ENCODE data around the gene ACKR3. TPM values are rescaled to one million over a fixed set of nuclear protein-coding genes. Genes with fewer than 3 reads are reported as not detected.

Gene ACKR3
- polyA plus RNA-seq, 2 of the 4 experiments (the other 2 are of a cell fraction) = 21.3 to 33.2 TPM

DNA sequence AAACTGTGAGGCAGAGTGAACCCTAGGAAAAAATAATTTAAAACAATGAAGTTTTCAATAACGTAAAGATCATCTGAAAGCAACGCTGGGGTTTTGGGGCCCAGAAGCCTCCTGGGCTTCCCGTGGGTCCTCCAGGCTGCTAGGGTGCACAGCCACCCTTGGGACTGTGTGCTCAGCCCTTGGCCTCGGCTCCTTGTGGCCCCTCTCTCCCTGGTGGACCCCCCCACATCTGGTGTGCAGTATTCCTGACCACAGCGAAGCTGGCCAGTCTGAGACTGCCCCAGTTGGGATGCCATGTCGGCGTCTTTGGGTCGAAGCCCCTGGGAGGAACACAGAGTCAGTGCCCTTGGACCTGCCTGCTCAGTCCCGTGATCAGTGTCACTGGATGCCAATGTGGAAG lies 53.0 kb downstream of the ACKR3 start:
- DNase-seq (ENCODE audit: low read depth in 1 of 2, low spot score in 1 of 2) (no peak), FAIRE-seq (no peak), ATAC-seq (no peak)
- CTCF ChIA-PET = no interaction called here
- 51% methylated on average over 8 of the region's 9 CpGs for WGBS (ENCODE audit: missing lambda C conversion rate)
- Histone ChIP-seq H3K9me3 (no peaks in the 10 kb centered on the region), H3K4me3 (no peak overlapping the region), H3K27ac (no peak overlapping the region), H3K4me1 (no peaks in the 10 kb centered on the region), H3K4me2 (no peak overlapping the region)
- POLR2A ChIA-PET = no interaction called here
- TF ChIP-seq NPAS2 (CRISPR knock-in tag; IDR thresholded peaks at IDR 0.05; ENCODE audit: borderline replicate concordance) (no peak), KDM5A (IDR thresholded peaks at IDR 0.05) (no peak), JUNB (IDR thresholded peaks at IDR 0.05) (no peak), ZFP36 (IDR thresholded peaks at IDR 0.05; ENCODE audit: borderline replicate concordance, partially characterized antibody) (no peak), CHD2 (IDR thresholded peaks at IDR 0.05; ENCODE audit: low read length, partially characterized antibody) (no peak), HOXB13 (CRISPR knock-in tag; IDR thresholded peaks at IDR 0.05; ENCODE audit: low read depth) (no peak), ZSCAN20 (CRISPR knock-in tag; IDR thresholded peaks at IDR 0.05) (no peak), FOXS1 (CRISPR knock-in tag; IDR thresholded peaks at IDR 0.05) (no peak), ZNF302 (CRISPR knock-in tag; IDR thresholded peaks at IDR 0.05) (no peak), MAZ (IDR thresholded peaks at IDR 0.05; ENCODE audit: borderline replicate concordance, low read depth, low read length) (no peak), HOXB5 (CRISPR knock-in tag; IDR thresholded peaks at IDR 0.05) (no peak), RFX5 (IDR thresholded peaks at IDR 0.05) (no peak), RCOR1 (IDR thresholded peaks at IDR 0.05; ENCODE audit: low read depth, low read length) (no peak), RNF2 (IDR thresholded peaks at IDR 0.05; ENCODE audit: borderline replicate concordance, low read depth) (no peak)
- TF ChIP-seq, protein P1, sequence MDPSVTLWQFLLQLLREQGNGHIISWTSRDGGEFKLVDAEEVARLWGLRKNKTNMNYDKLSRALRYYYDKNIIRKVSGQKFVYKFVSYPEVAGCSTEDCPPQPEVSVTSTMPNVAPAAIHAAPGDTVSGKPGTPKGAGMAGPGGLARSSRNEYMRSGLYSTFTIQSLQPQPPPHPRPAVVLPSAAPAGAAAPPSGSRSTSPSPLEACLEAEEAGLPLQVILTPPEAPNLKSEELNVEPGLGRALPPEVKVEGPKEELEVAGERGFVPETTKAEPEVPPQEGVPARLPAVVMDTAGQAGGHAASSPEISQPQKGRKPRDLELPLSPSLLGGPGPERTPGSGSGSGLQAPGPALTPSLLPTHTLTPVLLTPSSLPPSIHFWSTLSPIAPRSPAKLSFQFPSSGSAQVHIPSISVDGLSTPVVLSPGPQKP (IDR thresholded peaks at IDR 0.05; ENCODE audit: low read depth, low read length) = no peak
- TF ChIP-seq, protein P2, sequence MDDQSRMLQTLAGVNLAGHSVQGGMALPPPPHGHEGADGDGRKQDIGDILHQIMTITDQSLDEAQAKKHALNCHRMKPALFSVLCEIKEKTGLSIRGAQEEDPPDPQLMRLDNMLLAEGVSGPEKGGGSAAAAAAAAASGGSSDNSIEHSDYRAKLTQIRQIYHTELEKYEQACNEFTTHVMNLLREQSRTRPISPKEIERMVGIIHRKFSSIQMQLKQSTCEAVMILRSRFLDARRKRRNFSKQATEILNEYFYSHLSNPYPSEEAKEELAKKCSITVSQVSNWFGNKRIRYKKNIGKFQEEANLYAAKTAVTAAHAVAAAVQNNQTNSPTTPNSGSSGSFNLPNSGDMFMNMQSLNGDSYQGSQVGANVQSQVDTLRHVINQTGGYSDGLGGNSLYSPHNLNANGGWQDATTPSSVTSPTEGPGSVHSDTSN (IDR thresholded peaks at IDR 0.05) = no peak
- TF ChIP-seq, protein P3, sequence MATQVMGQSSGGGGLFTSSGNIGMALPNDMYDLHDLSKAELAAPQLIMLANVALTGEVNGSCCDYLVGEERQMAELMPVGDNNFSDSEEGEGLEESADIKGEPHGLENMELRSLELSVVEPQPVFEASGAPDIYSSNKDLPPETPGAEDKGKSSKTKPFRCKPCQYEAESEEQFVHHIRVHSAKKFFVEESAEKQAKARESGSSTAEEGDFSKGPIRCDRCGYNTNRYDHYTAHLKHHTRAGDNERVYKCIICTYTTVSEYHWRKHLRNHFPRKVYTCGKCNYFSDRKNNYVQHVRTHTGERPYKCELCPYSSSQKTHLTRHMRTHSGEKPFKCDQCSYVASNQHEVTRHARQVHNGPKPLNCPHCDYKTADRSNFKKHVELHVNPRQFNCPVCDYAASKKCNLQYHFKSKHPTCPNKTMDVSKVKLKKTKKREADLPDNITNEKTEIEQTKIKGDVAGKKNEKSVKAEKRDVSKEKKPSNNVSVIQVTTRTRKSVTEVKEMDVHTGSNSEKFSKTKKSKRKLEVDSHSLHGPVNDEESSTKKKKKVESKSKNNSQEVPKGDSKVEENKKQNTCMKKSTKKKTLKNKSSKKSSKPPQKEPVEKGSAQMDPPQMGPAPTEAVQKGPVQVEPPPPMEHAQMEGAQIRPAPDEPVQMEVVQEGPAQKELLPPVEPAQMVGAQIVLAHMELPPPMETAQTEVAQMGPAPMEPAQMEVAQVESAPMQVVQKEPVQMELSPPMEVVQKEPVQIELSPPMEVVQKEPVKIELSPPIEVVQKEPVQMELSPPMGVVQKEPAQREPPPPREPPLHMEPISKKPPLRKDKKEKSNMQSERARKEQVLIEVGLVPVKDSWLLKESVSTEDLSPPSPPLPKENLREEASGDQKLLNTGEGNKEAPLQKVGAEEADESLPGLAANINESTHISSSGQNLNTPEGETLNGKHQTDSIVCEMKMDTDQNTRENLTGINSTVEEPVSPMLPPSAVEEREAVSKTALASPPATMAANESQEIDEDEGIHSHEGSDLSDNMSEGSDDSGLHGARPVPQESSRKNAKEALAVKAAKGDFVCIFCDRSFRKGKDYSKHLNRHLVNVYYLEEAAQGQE (IDR thresholded peaks at IDR 0.05) = no peak
- TF ChIP-seq, protein P4, sequence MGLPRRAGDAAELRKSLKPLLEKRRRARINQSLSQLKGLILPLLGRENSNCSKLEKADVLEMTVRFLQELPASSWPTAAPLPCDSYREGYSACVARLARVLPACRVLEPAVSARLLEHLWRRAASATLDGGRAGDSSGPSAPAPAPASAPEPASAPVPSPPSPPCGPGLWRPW (IDR thresholded peaks at IDR 0.05) = no peak

DNA sequence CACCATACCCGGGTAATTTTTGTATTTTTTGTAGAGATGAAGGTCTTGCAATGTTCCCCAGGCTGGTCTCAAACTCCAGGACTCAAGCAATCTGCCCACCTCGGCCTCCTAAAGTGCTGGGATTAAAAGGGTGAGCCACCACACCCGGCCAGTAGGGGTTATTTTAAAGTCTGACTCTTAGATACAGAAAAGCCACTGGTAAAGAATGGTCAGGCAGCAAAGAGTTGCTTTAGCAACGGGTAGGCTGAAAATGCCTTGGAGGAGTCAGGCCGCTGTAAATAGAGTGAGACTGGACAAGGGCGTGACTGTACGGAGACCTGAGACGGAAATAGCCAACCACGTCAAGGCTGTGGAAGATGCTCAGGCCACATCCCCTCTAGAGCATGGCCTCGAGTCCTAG lies 54.2 kb downstream of the ACKR3 start:
- DNase-seq (ENCODE audit: low read depth in 1 of 2, low spot score in 1 of 2) (no peak), FAIRE-seq (no peak), ATAC-seq (peak in 1 of 2 experiments; percentile 33; a peak in 2 of 6 replicates)
- no peak overlapping the region for H3K4me2 ChIP-seq
- H3K4me1 ChIP-seq = no peaks in the 10 kb centered on the region
- no peak for TF ChIP-seq EHMT2 (IDR thresholded peaks at IDR 0.05; ENCODE audit: low read depth)
- no peak for TF ChIP-seq FOSL2 (IDR thresholded peaks at IDR 0.05)
- TF ChIP-seq FOSL2 (CRISPR knock-in tag; IDR thresholded peaks at IDR 0.05) = no peak
- no peak for TF ChIP-seq ZNF302 (CRISPR knock-in tag; IDR thresholded peaks at IDR 0.05)
- TF ChIP-seq, protein P5, sequence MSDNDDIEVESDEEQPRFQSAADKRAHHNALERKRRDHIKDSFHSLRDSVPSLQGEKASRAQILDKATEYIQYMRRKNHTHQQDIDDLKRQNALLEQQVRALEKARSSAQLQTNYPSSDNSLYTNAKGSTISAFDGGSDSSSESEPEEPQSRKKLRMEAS (IDR thresholded peaks at IDR 0.05) = no peak
- TF ChIP-seq POLR2A (IDR thresholded peaks at IDR 0.05; ENCODE audit: low read length) = no peak
- TF ChIP-seq NPAS2 (CRISPR knock-in tag; IDR thresholded peaks at IDR 0.05; ENCODE audit: borderline replicate concordance) = no peak
- no peak for TF ChIP-seq RFX5 (IDR thresholded peaks at IDR 0.05)
- no peak for TF ChIP-seq JUN (IDR thresholded peaks at IDR 0.05)
- TF ChIP-seq MAZ (IDR thresholded peaks at IDR 0.05; ENCODE audit: borderline replicate concordance, low read depth, low read length) = no peak
- TF ChIP-seq ESRRA (IDR thresholded peaks at IDR 0.05; ENCODE audit: borderline replicate concordance, low read length) = no peak
- TF ChIP-seq CHD2 (IDR thresholded peaks at IDR 0.05; ENCODE audit: low read length, partially characterized antibody) = no peak
- no peak for TF ChIP-seq NFE2L2 (conservative IDR thresholded peaks at IDR 0.05; ENCODE audit: low read length)
- no peak for TF ChIP-seq RCOR1 (IDR thresholded peaks at IDR 0.05; ENCODE audit: low read depth, low read length)
- no peak for TF ChIP-seq HOXB13 (CRISPR knock-in tag; IDR thresholded peaks at IDR 0.05; ENCODE audit: low read depth)
- 63% methylated on average over 10 of the region's 10 CpGs for WGBS (ENCODE audit: missing lambda C conversion rate)
- no peak overlapping the region for H3K4me3 ChIP-seq
- no peak overlapping the region for H3K27ac ChIP-seq
- CTCF ChIA-PET = no interaction called here
- H3K9me3 ChIP-seq = no peaks in the 10 kb centered on the region
- POLR2A ChIA-PET = no interaction called here
